Activated CD8-positive, alpha-beta memory T cell treated with anti-CD3 and anti-CD28 coated beads for 4 hours (primary cell): Measurements from ENCODE around the gene NDUFA5.

ENCODE experiments used
- DNase-seq, 2 donors: peaks; one replicate each; pipeline ENCODE4 v3.0.0-alpha.2; 2020; ENCODE audit warnings: low read depth in 2 of 2

The NDUFA5 gene

DNA sequence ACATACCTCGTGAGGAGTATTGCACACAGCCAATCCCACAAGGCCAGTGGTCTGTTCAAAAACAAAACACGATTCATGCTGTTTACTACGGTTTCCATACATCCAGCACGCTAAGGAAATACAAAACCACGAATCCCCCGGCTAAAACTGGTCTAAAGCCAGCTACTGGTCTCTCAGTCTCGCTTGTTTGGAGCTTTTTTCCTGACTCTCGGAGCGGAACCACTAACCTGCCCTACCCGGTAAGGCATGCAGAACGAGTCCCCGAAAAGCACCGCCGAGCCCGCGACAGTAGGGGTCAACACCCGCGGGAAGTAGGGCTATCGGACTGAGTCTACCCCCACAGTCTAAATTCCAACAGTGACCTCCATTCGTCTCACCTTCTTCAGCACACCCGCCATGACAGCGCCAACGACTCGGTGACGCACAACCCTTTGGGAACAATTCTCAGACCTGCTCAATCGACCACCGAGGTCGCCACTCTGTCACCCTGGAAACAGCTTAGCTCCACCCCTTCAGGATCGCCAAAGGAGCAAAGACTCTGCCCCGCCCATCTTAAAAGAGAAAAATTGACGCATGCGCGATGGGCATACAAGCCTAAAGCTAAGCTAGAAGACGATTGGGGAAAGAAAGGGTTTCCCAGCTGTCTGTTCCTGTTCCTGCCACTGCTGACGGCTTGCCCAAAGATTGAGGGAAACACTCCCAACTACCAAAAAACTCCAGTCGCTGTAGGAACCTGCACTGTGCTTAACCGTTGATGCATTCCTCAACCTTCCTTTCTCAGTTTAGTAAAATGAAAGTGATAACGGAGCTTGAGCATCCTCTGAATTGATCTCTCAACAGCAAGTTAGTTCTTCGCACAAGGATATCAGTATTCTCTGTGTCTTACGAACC lies at the start of gene NDUFA5:
Gene NDUFA5 (minus strand): TSS at position 421 of the 891 bp plus-strand sequence. CDS start 23 bp downstream, at position 398.
- peak; percentile 92 to 95 for DNase-seq

DNA sequence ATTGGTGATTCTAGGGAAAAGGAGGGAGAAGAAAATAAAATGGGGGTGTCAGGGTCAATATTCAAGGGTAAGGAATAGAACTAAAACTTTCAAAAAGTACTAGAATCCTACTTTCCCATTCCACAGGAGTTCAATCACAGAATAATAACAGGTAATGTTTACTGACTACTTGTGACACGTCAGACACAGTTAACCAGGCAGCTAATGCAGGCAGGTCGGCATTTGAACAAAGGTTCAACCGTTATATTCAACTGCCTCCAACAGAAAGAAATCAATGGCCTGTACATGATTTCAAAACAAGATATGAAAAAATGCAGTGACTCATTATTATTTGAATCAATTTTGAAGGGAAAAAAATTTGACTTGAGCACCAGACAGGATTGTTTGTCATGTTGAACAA lies 47.1 kb upstream of the NDUFA5 start:
- DNase-seq: no peak

DNA sequence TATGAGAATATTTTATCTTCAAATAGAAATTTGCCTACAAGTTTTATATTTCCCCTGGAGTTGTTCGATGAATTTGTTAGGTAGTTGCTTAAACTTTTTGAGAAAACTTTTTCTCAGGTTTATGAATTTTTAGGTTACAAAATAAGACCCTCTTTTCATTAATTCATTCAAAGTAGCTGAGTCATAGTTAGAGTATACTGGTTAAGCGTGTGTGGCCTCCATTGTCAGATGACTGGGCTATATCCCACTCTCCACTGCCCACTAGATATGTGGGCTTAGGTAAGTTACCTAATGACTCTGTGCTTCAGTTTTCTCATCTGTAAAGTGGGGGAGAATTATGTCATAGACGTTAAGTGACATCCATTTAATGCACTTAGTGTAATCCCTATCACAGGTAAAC lies 45.0 kb upstream of the NDUFA5 start:
- DNase-seq: no peak

DNA sequence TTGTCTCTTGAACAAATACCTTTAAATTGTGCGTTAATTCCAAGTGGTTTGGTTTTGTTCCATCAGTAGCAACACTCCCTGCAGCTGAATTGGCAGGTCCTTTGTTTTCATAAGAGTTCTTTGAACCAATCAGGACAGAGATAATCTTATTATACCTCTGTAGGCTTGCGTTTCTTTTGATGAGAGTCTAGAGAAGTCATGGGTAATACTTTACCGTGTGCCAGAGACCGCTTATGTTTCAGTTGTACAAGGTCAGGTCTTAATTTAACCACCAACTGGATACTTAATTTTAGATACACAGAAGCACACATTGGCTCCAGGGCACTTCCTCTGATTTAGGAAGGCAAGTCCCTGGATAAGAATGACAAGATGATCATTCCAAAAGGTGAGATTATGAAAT lies 43.9 kb upstream of the NDUFA5 start, which contains the start of gene ASB15:
Gene ASB15 (plus strand): TSS at position 292 of the 400 bp plus-strand sequence. CDS start 12,682 bp downstream, outside the sequence.
- DNase-seq: no peak

DNA sequence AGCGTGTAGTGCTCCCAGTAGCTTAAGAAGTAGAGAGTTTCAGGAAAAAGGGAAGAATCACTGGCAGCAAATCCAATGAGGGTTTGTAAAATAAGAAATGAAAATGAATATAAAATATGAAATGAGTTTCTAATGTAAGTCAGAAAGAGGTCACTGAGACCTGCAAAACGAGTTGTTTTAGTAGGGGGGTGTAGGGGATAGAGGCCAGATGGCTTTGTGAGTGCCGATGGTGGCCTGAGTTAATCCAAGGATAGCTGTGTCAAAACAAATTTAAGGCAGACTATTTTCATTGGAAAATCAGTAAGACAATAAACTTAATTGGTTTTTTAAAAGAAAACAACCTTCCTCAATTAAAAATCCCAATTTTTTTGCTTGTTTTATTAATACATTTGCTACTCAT lies 43.3 kb upstream of the NDUFA5 start:
- no peak for DNase-seq

DNA sequence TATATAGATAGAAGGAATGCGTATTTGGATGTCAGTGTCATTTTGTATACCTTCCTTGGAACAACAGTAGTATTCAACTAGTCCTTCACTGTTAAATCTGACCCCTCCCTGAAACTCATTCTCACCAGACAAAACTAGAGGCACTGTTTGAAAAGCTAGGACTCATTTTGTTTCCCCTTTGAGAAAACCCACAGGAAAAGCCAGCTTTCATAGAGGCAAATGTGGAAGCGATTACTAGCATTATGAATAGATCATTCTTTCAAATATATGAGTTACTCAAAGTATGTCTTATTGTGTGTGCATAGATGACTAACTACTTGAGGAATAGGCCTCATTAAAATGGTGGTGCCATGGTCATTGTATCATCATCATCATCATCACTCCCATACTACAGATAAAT lies 42.1 kb upstream of the NDUFA5 start:
- DNase-seq: no peak

DNA sequence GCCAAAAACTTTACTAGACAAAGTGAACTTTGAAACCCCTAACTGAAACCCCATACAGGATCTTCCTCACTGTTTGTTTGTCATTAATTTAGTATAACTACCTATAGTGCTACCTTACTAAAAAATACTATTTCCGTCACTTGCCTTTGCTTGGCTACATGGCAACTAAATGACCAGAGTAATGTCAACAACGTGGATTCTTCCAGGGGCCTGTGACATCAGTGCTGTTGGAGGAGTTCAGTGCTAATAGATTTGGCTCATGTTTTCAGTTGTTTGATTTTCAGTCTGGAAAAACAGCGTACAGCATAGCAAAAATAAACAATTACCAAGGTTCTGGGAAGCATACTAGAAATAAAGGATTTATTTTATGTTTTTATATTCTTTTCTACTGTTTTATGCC lies 41.0 kb upstream of the NDUFA5 start:
- DNase-seq: no peak

DNA sequence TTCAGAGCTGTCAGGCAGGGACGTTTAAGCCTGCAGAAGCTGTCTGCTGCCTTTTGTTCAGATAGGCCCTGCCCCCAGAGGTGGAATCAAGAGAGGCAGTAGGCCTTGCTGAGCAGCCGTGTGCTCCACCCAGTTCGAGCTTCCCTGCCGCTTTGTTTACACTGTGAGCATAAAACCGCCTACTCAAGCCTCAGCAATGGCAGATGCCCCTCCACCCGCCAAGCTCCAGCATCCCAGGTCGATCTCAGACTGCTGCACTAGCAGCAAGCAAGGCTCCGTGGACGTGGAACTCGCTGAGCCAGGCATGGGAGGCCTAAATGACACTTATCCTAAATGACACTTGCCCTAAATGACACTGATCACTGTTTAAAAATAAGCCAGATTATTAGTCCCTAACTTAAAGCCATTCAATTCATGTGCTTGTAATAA lies 37.2 kb upstream of the NDUFA5 start:
- DNase-seq: no peak

DNA sequence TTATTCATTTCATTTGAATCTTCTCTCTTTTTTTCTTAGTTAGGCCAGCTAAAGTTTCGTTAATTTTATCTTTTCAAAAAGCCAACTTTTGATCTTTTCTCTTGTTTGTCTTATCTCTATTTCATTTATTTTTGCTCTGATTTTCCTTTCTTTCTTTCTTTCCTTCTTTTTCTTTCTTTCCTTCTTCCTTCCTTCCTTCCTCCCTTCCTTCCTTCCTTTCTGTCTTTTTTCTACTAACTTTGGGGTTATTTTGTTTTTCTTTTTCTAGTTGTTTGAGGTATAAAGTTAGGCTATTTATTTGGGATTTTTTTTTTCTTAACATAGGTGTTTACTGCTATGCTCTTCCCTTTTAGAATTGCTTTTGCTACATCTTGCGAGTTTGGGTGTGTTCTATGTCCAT lies 30.8 kb upstream of the NDUFA5 start:
- no peak for DNase-seq

DNA sequence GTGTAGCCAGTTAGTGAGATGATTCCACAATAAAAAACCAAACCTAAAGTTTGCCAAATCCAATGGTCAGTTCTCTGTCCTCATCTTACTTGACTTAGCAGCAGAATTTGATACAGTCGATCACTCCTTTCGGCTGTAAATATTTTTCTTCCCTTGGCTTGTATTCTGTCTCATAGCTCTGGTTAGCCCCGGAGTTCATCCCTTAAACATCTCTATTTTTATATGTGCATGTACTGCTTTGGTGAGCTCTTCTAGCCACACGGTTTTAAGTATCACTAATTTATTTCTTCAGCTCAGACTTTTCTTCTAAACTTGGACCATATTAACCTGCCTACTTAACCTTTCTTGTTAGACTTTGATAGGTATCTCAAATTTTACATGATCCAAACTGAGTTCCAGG lies 26.2 kb upstream of the NDUFA5 start:
- no peak for DNase-seq

DNA sequence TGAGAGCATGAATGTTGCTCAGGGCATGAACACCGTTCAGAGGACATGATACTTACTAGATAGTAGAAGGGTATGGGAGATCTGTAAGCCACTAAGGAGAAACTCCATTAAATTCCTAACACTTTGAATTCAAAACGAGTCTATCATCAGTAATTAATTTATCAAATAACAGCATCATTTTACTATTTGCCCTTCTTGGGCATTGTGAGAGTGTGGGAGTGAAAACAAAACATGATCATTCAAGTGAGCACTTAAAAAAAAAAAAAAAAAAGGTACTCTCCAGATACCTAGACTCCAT lies 23.5 kb upstream of the NDUFA5 start:
- DNase-seq: no peak

DNA sequence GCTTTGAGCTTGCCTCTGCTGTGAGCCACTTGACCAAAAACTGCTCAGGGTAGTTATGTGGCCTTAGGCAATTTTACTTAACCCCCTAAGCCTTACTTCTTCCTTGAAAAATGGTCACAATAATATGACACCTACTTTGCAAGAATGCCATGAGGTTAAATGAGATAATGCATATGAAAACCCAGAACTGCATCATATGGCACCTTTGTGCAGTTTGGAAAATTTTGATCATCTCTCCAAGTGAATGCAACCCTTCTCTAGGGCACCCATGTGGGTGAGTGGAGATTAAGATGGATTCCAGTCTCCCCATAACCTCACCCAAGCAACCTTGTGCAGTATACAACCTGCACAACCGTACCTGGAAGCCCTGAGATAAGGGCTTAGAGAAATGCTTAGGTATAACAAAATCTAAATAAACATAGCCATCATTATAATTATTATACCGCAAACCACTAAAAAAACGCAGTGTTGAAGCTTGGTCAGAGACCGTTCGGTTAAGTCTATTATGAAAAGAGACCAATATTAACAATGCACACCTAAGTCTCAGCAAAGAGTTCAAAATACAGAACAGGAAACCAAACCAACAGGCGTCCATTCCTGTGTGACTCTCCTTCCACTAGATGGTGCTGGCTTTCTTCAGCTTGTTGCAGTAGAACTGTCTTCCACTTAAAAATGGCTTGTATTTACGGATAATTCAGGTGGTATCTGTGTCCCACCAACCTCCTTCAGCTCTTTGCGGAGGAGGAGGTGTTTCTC lies 23.0 kb upstream of the NDUFA5 start:
- DNase-seq: no peak

DNA sequence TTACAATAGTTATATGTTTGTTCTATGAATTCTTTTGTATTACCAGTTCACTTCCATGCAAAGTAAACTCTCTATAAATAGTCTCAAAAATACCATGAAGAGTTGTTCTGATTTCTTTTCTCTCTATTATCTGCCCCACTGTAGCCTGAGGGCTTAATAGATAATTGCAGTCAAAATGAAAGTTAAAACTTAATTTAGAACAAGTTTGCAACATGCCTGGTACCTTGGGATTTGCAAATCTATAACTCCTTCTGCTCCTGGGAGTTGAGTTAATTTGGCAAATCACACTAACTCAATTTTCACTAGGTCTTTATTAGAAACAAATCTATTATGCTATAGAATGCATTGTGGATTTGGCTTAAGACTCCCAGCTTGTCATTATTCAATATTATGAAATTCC lies 21.8 kb upstream of the NDUFA5 start:
- DNase-seq: no peak

DNA sequence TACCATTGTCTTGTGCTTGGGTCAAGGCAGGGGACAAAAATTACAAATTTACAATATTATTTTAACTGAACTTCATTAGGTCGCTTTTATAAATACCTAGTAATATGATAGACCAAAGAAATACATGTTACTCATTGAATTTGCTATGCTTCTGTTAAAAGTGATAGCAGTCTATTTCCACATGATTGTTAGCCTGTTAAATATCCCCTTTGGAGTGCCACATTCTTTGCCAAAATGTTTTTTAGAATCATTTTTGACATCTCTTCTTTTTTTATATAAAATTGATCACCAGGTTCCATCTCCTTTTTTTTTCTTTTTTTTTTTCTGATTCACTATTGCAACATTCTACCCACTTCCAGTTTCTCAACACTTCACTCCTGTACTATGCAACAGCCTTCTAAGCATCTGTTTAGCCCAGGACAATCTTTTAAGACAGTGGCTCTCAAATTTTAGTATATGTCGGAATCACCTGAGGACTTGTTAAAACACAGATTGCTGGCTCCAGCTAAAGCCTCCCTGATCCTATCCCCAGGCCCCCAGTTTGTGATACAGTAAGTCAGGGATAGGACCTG lies 16.4 kb upstream of the NDUFA5 start:
- DNase-seq: no peak

DNA sequence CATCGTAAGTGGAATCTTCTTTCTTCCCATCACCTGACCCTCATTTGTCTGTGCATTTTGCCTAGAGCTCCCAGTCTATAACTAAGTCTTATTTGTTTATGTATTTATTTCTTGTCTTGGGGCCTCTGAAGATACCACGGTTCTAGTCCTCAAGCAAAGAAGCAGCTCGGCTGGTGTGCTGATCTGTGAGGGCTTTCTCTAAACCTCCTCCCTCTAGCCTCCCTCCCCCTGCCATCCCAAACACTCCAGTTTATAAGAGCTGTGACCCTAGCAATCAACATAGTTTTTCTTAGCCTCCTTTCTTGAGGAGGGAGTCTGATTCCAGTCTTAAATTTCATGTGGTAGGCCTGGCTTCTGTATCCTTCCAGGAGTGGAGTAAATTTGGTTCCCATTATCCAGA lies 15.7 kb upstream of the NDUFA5 start:
- no peak for DNase-seq

DNA sequence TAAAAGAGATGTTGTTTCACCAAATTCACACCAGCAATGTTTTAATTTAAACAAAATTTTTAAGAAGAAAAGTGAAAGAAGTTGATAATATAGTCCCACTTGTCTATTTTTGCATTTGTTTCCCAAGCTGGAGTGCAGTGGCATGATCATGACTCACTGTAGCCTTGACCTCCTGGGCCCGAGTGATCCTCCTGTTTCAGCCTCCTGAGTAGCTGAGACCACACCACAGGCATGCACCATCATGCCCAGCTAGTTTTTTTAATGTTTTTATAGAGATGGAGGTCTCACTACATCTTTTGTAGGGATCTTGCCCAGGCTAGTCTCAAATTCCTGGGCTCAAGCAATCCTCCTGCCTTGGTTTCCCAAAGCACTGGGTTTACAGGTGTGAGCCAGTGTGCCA lies 14.1 kb upstream of the NDUFA5 start:
- DNase-seq: no peak

DNA sequence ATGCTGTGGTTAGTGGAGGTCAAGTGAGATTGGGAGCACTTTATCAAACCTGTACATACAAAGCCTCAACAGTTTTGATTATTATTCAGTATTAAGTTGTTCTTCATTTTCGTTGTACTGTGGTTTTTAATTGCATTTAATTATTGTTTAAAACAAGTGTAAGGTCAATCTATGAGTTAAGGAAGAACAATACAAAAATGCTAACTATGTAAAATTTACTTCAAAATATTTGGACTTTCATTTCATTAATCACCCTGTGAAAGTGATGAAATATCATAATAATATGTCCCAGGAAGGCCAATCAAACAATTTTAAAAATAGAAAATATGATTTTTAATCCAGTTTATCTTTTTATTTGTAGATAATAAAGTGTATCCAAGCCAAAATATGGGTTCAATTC lies 13.6 kb upstream of the NDUFA5 start:
- no peak for DNase-seq

DNA sequence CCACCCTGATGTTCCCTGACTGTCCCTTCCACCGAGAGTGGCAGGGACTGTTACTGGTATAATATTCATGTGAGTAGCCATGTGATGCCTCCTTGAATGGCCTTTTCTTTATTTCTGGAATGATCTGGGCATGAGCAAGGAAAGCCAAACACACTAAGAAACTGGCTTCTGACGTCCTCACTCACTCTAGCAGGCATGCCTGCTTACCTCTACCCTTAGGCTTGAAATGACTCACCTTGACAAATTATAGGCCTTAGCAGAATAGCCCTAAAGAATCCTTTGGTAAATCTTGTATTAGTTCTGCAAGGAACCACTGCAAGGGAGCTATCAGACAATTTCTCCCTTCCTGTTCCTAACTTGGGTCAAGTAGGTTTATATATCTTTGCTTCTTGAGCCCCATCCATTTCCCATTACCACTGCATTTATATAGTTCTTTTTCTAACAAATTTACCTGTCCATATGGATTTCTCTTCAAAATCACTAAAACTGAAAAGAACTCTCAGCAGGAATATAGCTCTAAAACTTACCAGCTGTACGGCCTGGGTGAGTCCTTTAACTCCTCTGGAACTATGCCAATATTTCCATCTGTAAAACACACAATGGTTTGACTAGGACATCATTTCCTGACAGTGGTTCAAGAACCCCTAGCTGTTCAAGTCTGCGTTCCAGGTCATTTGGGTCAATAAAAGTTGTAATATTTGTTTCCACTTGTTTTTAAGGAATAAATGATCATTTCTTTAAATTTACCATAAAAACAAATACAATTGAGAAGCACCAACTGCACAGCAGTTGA lies 13.0 kb upstream of the NDUFA5 start:
- DNase-seq: no peak

DNA sequence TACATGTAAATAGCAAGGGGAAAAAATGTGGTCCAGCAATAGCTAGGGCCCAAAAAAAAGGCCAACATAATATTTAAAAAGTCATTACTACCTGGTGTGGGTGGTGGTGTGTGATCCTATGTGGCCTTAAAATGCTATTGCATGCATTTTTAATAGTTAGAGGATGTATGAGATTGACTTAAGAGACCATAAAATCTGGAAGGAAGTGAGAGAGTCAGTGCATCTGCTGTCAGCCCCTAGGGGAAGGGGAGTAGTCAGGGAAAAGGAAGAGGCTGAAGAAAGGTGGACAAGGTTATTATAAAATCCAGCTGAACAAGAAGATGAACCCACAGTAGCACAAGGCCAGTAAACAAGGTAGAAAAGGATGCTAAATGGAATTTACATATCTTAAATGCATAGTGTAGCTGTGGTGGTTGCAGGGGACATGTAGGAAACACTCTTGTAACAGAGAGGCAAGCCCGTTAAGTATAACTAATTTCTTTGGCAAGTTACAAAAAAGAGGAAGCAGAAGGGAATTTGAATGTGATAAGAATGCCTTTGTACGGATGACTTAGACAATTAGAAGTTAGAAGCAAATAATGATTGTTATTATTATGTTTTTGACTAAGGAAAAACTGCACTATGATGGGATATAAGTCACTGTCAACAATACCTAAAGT lies 11.9 kb upstream of the NDUFA5 start:
- DNase-seq: no peak

DNA sequence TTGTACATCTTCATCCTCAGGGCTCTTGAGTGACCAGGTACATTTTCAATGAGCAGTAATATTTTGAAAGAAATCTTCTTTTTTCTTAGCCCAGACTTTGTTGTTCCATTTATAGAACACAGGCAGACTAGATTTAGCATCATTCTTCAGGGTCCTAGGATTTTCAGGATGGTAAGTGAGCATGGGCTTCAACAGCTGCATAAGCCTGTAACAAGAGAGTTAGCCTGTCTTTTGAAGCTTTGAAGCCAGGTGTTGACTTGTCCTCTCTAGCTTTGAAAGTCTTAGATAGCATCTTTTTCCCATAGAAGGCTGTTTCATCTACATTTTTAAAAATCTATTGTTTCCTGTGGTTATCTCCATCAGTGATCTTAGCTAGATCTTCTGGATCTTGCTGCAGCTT lies 4.5 kb upstream of the NDUFA5 start:
- DNase-seq: no peak

DNA sequence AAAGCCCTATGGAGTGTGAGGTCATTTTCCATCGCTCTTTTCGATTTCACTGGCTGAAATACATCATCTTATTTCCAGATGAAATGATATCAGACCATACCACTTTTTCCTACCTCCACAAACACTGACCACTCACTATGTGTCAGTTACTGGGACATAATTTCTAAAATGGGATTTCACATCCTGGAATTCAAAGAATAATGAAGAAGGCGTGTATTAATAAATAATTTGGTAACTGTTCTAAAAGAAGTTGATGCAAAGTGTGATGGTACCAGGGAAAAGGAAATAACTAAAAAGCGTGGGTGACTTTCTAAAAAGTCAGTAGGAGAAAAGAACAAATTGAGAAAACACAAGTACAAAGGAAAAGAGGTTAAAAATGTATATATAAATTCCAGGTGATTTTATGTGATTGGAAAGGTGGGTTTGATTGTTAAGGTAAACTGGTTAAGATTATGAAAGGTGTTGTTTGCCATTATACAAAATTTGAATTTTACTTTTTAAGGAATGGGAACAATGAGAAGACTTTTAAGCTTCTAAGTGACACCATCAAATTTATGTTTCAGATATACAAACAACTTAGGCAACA lies 764 bp upstream of the NDUFA5 start:
- DNase-seq: no peak
